ENCODE measurements around the gene ANKRD13A.
"Not testable (repeated sequence)": the region's sequence is repeated elsewhere in the genome, so short reads cannot be mapped to it uniquely, and the experiment has no call there.

Gene ANKRD13A

DNA sequence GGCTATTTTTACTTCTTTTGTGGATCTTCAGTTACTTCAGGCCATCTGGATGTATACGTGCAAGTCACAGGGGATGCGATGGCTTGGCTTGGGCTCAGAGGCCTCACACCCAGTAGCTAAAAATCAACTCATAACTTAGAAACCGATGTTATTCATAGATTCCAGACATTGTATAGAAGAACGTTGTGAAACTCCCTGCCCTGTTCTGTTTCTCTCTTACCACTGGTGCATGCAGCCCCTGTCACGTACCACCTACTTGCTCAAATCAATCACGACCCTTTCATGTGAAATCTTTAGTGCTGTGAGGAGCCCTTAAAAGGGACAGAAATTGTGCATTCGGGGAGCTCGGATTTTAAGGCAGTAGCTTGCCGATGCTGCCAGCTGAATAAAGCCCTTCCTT is 50.4 kb downstream of the ANKRD13A start:
- H3K27ac ChIP-seq (ENCODE audit: low read depth, low read length); H3K4me3 ChIP-seq (ENCODE audit: low read length); H3K4me1 ChIP-seq (ENCODE audit: insufficient read depth, low read length); H3K27me3 ChIP-seq (ENCODE audit: insufficient read depth, low read length); H3K9ac ChIP-seq (ENCODE audit: low read depth, low read length); H3K9me3 ChIP-seq (ENCODE audit: insufficient read depth, low read depth, low read length); H3K36me3 ChIP-seq (ENCODE audit: insufficient read depth, low read length): not testable (repeated sequence)
- 94% methylated on average over 9 of the region's 9 CpGs for WGBS

DNA sequence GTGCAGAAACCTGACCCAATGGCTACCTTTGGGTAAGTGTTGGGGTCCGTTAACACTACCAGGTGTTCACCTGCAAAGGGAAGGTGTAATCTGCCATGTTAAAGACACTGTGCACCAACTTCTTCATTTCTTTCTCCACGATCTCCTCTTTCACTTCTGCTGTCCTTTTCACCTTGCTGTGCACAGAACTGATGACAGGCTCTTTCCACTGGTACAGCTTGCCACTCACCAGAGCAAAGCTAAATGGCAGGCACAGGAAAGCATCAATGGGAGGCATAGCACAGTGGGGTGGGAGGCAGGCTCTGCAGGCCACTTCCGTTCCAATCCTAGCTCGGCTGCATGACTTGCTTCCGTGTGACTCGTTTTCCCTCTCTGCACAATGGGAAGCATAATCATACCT is 51.7 kb downstream of the ANKRD13A start:
- Histone ChIP-seq H3K27me3 (ENCODE audit: insufficient read depth, low read length) (no peaks in the 10 kb centered on the region), H3K4me1 (ENCODE audit: insufficient read depth, low read length) (no peaks in the 10 kb centered on the region), H3K4me3 (ENCODE audit: low read length) (no peak overlapping the region), H3K27ac (ENCODE audit: low read depth, low read length) (no peak overlapping the region), H3K9ac (ENCODE audit: low read depth, low read length) (no peak overlapping the region), H3K36me3 (ENCODE audit: insufficient read depth, low read length) (0 out of 2 replicates have a peak, but pooled peaks cover 3% of the 10 kb centered on the region), H3K9me3 (ENCODE audit: insufficient read depth, low read depth, low read length) (no peaks in the 10 kb centered on the region)
- 91% methylated on average over 6 of the region's 6 CpGs for WGBS

DNA sequence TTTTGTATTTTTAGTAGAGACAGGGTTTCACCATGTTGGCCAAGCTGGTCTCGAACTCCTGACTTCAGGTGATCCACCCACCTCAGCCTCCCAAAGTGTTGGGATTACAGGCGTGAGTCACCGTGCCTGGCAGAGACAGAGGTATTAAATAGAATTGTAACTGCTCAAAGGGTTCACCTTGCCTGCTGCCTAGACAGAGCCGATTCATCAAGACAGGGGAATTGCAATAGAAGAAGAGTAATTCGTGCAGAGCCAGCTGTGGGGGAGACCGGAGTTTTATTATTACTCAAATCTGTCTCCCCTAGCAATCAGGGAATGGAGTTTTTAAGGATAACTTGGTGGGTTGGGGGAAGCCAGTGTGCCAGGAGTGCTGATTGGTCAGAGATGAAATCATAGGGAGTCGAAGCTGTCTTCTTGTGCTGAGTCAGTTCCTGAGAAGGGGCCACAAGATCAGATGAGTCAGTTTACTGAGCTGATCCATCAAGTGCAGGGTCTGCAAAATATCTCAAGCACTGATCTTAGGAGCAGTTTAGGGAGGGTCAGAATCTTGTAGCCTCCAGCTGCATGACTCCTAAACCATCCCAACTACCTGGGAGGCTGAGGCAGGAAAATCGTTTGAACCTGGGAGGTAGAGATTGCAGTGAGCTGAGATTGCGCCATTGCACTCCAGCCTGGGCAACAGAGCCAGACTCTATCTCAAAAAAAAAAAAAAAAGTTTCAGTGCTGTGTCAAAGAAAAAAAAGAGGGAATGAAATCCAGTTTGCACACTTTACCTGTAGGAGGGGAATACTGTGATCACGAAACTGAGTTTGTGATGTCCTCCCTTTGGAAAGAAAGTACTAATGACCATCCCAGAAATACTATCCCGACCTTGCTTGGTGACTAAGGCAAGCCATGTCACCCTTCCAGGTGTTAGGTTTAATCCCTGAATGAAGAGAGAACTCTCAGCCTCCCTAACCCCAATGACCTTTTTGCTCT is 56.4 kb downstream of the ANKRD13A start:
- H3K27ac ChIP-seq (ENCODE audit: low read depth, low read length); H3K9ac ChIP-seq (ENCODE audit: low read depth, low read length): not testable (repeated sequence)

DNA sequence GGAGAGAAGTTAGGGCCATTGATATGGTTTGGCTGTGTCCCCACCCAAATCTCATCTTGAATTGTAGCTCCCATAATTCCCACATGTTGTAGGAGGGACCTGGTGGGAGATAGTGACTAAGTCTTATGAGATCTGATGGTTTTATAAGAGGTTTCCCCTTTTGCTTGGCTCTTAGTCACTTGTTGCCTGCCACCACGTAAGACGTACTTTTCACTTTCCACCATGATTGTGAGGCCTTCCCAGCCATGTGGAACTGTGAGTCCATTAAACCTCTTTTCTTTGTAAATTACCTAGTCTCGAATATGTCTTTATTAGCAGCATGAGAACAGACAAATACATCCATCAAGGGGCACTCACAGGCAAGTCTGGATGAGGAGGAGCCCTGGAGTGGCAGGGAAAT is 57.4 kb downstream of the ANKRD13A start:
- H3K27ac ChIP-seq (ENCODE audit: low read depth, low read length); H3K4me1 ChIP-seq (ENCODE audit: insufficient read depth, low read length); H3K36me3 ChIP-seq (ENCODE audit: insufficient read depth, low read length); H3K27me3 ChIP-seq (ENCODE audit: insufficient read depth, low read length); H3K4me3 ChIP-seq (ENCODE audit: low read length); H3K9ac ChIP-seq (ENCODE audit: low read depth, low read length); H3K9me3 ChIP-seq (ENCODE audit: insufficient read depth, low read depth, low read length): not testable (repeated sequence)
- 87% methylated on average over 3 of the region's 3 CpGs for WGBS

More for the DNA sequence above, 56.4 kb downstream of the ANKRD13A start:
- H3K4me1 ChIP-seq (ENCODE audit: insufficient read depth, low read length); H3K27me3 ChIP-seq (ENCODE audit: insufficient read depth, low read length); H3K36me3 ChIP-seq (ENCODE audit: insufficient read depth, low read length); H3K4me3 ChIP-seq (ENCODE audit: low read length); H3K9me3 ChIP-seq (ENCODE audit: insufficient read depth, low read depth, low read length): not testable (repeated sequence)
- 70% methylated on average over 8 of the region's 11 CpGs for WGBS

DNA sequence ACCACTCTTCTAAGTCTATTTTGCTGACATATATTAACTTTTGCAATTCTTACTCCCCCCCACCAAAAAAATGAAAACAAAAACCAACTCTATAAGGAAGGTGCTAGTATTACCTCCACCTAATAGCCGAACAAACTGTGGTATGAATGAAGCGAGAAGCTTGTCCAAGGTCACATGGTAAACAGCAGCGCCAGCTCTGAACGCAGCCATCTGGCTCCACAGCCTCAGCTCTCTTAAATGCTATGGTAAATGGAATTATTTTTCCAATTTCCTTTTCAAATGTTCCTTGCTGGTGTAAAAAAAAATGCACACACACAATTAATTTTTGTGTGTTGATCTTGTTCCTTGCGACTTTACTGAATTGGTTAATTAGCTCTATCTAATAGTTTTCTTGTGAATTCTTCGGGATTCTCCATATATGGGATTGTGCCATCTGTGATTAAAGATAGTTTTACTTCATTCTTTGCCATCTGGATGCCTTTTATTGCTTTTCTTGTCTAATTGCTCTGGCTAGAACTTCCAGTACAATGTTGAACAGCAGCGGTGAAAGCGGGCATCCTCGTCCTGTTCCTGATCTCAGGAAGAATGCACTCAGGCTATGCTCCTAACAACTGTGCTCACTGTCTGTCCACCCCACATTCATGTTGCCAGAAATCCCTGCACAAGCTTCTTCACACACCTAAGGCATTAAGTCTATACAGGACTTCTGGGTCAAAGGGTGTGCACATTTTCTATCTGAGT is 59.8 kb downstream of the ANKRD13A start:
- H3K27me3 ChIP-seq (ENCODE audit: insufficient read depth, low read length) = no peaks in the 10 kb centered on the region
- no peaks in the 10 kb centered on the region for H3K9me3 ChIP-seq (ENCODE audit: insufficient read depth, low read depth, low read length)
- no peaks in the 10 kb centered on the region for H3K36me3 ChIP-seq (ENCODE audit: insufficient read depth, low read length)
- no peak overlapping the region for H3K27ac ChIP-seq (ENCODE audit: low read depth, low read length)
- WGBS = 94% methylated on average over 9 of the region's 9 CpGs
- H3K4me3 ChIP-seq (ENCODE audit: low read length) = no peak overlapping the region
- no peaks in the 10 kb centered on the region for H3K4me1 ChIP-seq (ENCODE audit: insufficient read depth, low read length)
- no peak overlapping the region for H3K9ac ChIP-seq (ENCODE audit: low read depth, low read length)

DNA sequence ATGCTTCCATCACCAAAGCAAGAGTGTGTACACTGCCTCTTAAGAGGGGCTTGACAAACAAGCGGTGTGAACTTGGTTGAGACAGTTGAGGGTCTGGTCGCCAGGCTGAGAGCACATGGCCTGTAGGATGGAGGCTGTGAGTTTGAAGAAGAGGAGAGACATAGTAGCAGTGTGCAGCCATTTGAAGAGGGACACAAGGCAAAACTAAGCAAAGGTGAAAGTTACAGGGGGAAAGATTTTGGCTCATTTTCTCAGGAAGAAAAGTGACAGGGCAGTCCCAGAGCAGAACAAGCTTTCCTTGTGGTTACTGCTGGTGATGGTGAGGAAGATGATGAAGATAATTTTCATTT is 60.4 kb downstream of the ANKRD13A start:
- Histone ChIP-seq H3K4me3 (ENCODE audit: low read length) (no peak overlapping the region), H3K4me1 (ENCODE audit: insufficient read depth, low read length) (no peaks in the 10 kb centered on the region), H3K27me3 (ENCODE audit: insufficient read depth, low read length) (no peaks in the 10 kb centered on the region), H3K9ac (ENCODE audit: low read depth, low read length) (no peak overlapping the region), H3K36me3 (ENCODE audit: insufficient read depth, low read length) (no peaks in the 10 kb centered on the region), H3K9me3 (ENCODE audit: insufficient read depth, low read depth, low read length) (no peaks in the 10 kb centered on the region), H3K27ac (ENCODE audit: low read depth, low read length) (no peak overlapping the region)
- 90% methylated on average over 2 of the region's 2 CpGs for whole genome bisulfite sequencing

DNA sequence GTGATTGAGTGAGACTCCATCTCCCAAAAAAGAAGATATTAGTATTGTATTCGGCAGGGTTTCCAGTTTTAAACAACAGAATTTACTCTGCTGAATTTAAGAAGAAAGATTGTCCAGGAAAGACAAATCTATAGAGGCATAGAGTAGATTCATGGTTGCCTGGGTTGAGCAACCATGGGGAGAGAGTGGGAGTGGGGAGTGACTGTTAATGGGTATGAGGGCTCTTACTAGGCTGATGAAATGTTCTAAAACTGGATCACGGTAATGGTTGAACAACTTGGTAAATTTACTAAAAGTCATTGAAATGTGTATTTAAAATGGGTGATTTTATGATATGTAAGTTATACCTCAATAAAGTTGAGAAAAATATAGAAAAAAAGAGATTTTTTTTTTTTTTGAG is 63.0 kb downstream of the ANKRD13A start:
- no peaks in the 10 kb centered on the region for H3K27me3 ChIP-seq (ENCODE audit: insufficient read depth, low read length)
- H3K9ac ChIP-seq (ENCODE audit: low read depth, low read length) = no peak overlapping the region
- H3K4me1 ChIP-seq (ENCODE audit: insufficient read depth, low read length) = no peaks in the 10 kb centered on the region
- no peak overlapping the region for H3K4me3 ChIP-seq (ENCODE audit: low read length)
- WGBS = 98% methylated on average over 2 of the region's 2 CpGs
- H3K9me3 ChIP-seq (ENCODE audit: insufficient read depth, low read depth, low read length) = no peaks in the 10 kb centered on the region
- no peaks in the 10 kb centered on the region for H3K36me3 ChIP-seq (ENCODE audit: insufficient read depth, low read length)
- no peak overlapping the region for H3K27ac ChIP-seq (ENCODE audit: low read depth, low read length)

DNA sequence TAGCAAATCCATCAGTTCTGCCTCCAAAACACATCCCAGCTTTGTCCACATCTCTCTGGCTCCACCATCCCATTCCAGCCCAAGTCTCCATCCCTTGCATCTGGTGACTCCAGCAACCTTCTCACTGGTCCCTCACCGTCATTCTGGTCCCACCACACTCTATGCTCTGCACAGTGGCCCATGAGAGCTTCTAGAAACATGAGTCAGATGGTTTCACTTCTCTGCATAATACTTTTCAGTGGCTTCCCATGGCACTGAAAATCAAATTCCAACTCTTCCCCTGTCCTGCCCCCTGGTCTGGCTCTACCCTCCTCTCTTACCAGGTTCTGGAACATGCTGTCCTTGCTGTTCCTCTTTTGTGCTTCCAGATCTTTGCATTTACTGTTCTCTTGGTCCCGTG is 66.3 kb downstream of the ANKRD13A start:
- Histone ChIP-seq H3K9me3 (ENCODE audit: insufficient read depth, low read depth, low read length) (no peaks in the 10 kb centered on the region), H3K27me3 (ENCODE audit: insufficient read depth, low read length) (no peaks in the 10 kb centered on the region), H3K4me3 (ENCODE audit: low read length) (no peak overlapping the region), H3K36me3 (ENCODE audit: insufficient read depth, low read length) (no peaks in the 10 kb centered on the region), H3K4me1 (ENCODE audit: insufficient read depth, low read length) (no peaks in the 10 kb centered on the region), H3K27ac (ENCODE audit: low read depth, low read length) (no peak overlapping the region), H3K9ac (ENCODE audit: low read depth, low read length) (no peak overlapping the region)
- 91% methylated on average over 2 of the region's 2 CpGs for WGBS

DNA sequence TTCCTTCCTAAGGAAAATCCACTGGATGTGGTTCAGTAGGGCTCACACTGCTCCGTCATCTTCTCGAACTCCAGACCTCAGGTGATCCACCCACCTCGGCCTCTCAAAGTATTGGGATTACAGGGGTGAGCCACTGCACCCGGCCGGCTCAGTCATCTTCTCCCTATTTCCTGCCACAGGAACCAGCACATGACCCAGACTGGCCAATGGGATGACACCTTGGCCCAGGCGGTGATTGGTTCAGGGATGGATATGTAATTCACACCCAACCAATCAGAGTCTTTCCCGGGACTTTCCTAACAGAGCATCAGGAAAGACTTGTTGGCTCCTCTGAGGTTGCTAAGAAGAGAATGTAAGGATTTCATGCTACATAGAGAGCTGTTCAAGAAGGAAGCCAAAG is 68.3 kb downstream of the ANKRD13A start:
- H3K4me3 ChIP-seq (ENCODE audit: low read length) = no peak overlapping the region
- no peaks in the 10 kb centered on the region for H3K27me3 ChIP-seq (ENCODE audit: insufficient read depth, low read length)
- H3K27ac ChIP-seq (ENCODE audit: low read depth, low read length) = no peak overlapping the region
- H3K9me3 ChIP-seq (ENCODE audit: insufficient read depth, low read depth, low read length) = no peaks in the 10 kb centered on the region
- H3K4me1 ChIP-seq (ENCODE audit: insufficient read depth, low read length) = no peaks in the 10 kb centered on the region
- 89% methylated on average over 7 of the region's 7 CpGs for WGBS
- H3K36me3 ChIP-seq (ENCODE audit: insufficient read depth, low read length) = no peaks in the 10 kb centered on the region
- H3K9ac ChIP-seq (ENCODE audit: low read depth, low read length) = no peak overlapping the region

DNA sequence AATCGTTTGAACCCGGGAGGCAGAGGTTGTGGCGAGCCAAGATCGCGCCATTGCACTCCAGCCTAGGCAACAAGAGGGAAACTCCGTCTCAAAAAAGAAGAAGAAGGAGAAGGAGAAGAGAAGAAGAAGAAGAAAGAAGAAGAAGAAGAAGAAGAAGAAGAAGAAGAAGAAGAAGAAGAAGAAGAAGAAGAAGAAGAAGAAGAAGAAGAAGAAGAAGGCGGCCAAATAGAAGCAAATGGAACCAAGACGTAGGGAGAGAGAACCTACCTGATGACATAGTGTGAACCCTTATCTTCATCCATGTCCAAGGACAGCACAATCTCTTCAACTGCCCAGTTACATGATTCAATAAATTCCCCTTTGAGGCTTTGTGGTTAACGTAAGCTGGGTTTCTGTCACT is 68.9 kb downstream of the ANKRD13A start:
- not testable (repeated sequence) for H3K4me1 ChIP-seq (ENCODE audit: insufficient read depth, low read length); H3K27me3 ChIP-seq (ENCODE audit: insufficient read depth, low read length); H3K36me3 ChIP-seq (ENCODE audit: insufficient read depth, low read length); H3K27ac ChIP-seq (ENCODE audit: low read depth, low read length); H3K4me3 ChIP-seq (ENCODE audit: low read length); H3K9me3 ChIP-seq (ENCODE audit: insufficient read depth, low read depth, low read length); H3K9ac ChIP-seq (ENCODE audit: low read depth, low read length)
- WGBS = 94% methylated on average over 9 of the region's 9 CpGs

DNA sequence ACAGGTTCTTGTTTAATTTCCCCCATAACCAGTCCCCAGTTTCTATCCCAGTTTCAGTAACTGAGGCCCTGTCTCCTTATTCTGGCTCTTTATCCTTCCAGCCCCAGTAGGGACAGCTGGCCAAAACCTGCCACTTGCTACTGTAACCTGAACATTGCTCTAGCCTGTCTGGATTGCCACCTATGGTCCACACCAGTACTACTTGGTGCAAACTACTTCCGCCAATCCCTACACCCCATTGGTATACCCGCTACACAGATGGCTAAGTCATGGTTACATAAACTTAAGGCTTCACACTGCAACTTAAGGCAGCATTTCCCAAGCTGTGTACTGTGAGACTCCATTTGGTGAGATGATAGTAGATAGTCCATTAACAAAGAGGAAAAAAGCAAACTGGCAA is 69.4 kb downstream of the ANKRD13A start:
- H3K27ac ChIP-seq (ENCODE audit: low read depth, low read length) = no peak overlapping the region

More for the DNA sequence above, 69.4 kb downstream of the ANKRD13A start:
- no peaks in the 10 kb centered on the region for H3K27me3 ChIP-seq (ENCODE audit: insufficient read depth, low read length)
- no peak overlapping the region for H3K9ac ChIP-seq (ENCODE audit: low read depth, low read length)
- no peaks in the 10 kb centered on the region; the same call in 1 of the 2 replicates for H3K4me1 ChIP-seq (ENCODE audit: insufficient read depth, low read length)
- no peak overlapping the region for H3K4me3 ChIP-seq (ENCODE audit: low read length)
- H3K36me3 ChIP-seq (ENCODE audit: insufficient read depth, low read length) = no peaks in the 10 kb centered on the region
- no peaks in the 10 kb centered on the region for H3K9me3 ChIP-seq (ENCODE audit: insufficient read depth, low read depth, low read length)
- 100% methylated on average over 2 of the region's 2 CpGs for WGBS
